Activated T-helper 9 cell treated with anti-CD3 and anti-CD28 coated beads, Interleukin-2, amount 50 U/mL, for 16 hours (primary cell): ENCODE measurements around the gene DUSP7.
"Not testable (repeated sequence)": the region's sequence is repeated elsewhere in the genome, so short reads cannot be mapped to it uniquely, and the experiment has no call there.

Experiments used
- DNase-seq: peaks from one replicate; pipeline ENCODE4 v3.0.0-alpha.2; 2020; ENCODE audit warnings: low read depth

DUSP7 gene

DNA sequence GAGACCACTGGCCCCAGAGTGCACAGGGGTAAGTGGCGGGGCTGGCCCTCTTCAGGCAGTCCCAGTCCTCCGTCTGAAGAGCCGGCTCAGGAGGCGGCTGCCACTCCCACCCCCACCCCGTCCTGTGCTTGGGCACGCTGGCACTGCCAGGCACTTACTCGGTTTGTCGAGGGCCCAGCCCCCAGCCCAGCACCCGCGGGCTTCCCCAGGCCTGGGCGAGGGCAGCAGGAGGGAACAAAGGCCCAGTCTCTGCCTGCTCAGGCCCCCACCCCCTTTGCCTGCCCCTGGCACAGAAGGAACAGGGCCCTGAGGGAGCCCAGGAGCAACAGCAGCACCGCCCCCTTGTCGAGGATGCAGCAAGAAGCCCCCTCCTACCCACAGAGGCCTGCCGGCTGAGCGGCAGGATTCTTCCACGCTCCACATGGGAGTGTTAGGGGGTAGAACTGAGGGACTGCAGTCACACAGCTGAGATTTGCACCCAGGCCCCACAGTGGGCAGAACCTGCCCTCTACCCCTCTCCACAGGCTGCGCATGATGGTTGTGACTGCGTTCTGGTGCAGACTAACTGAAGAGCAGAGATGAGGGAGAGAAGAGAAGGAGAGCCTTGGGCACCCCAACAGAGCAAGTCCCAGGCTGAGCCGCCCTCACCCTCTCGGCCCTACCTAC is 8.9 kb downstream of the DUSP7 start:
- DNase-seq, result no peak

GRCh38 chr3:52046902-52047239 is 9.5 kb downstream of the DUSP7 start:
- no peak for DNase-seq

- DNase-seq, result no peak
Measured at GRCh38 chr3:52046186-52046901, 10.0 kb downstream of the DUSP7 start.

DNA sequence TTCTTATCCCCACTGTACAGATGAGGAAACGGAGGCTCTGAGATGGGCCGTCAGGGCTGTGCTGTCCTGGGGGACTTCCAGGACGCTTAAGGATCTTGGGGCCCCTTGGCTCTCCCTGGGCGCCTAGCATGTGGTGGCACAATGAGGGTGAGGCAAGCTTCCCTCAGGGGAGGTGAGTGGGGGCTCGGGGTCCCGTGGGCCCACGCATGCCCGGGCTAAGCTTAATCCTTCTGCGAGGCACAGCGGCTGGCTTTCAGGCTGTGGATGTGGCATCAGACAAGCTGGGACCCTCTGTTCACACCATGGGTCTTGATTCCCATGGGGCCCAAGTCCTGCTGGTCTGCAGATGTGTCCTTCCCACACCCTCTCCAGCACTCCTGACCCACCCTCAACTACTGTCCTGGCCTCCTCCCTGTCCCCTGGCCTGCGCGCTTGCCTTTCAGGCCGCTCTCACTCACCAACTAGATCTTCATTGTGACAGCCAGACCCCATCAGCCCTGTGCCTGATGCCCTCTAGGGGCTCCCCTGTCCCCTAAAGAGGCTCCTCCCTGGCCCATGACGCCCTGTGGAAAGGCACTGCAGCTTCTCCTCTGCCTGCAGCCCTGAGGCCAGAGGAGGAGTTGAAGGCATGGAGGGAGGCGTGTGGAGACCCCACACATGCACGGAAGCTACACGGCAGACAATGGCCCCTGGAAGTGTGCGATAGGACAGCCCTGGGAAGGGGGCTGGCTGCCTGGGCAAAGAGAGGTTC is 11.3 kb downstream of the DUSP7 start:
- no peak for DNase-seq

- no peak for DNase-seq
Measured at GRCh38 chr3:52043750-52044149, 12.6 kb downstream of the DUSP7 start.

DNA sequence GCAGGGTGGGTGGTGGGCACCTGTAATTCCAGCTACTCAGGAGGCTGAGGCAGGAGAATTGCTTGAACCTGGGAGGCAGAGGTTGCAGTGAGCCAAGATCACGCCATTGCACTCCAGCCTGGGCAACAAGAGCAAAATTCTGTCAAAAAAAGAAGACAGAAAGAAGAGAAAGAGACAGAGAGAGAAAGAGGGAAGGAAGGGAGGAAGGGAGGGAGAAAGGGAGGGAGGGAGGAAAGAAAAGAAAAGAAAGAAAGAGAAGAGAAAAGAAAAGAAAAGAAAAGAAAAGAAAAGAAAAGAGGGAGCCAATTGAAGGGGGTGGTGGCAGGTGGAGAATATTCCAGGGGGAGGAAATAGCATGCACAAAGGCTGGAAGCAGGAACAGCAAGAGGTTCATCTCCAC is 13.3 kb downstream of the DUSP7 start:
- not testable (repeated sequence) for DNase-seq

DNA sequence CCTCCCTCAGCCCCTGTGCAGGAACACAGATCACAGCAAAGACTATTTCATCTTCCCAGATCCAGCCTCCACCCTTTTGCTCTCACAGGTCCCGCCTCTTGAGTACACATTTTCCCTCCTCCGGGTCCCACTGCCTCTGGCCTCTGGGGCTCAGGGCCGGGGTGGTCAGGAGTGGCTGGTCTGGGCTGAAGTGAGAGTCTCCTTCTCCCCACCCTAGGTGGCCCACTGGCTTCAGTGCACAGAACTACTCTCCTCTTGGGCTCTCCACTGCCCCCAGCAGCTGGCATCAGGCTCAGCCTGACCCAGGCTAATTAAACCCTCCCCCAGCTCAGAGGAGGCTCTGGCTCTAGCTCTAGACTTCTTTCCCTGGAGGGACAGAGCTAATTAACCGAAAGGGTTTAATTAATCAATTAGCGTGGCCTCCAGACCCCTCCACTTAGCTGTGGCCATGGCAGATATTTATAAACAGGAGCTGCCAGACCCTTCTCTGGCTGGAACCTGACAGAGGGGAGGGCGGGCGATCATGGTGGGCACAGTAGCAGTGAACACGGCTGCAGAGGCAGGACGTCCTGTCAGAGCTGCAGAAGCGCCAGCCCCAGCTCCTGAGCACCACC is 15.1 kb downstream of the DUSP7 start:
- DNase-seq, result no peak

DNA sequence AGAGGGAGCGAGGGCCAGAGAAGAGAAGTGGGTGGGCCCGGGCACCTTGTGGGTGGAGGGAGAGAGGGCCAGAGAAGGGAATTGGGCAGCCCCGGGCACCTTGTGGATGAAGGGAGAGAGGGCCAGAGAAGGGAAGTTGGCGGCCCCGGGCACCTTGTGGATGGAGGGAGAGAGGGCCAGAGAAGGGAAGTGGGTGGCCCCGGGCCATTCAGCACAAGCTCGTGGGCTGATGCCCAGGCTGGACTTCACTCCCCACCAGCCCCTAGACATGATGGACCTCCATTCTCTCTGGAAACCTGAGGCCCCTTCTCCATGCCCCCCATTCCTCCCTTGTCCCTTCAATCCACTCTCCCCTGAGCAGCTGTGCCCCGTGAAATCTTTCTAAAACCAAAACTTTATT is 15.8 kb downstream of the DUSP7 start:
- no peak for DNase-seq

DNA sequence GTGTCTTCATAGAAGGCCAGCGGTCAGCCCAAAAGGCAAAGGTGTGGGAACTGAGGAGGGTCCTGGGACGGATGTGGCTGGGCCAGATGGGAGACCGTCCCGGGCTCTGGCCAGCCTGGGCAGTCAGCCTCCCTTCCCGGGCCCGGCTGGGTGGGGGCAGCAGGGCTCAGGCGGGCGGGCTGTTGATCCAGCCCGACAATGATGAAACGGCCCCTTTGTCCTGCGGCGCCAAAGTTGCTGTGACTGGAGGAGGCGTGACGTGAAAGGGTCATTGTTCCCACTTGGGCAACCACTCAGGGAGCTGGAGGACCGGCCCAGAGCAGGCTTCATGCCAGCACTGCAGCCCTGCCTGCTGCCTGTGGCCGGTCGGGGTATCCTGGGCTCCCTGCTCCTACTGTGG is 16.5 kb downstream of the DUSP7 start:
- no peak for DNase-seq

- DNase-seq, result no peak
Measured at GRCh38 chr3:52039426-52039825, 16.9 kb downstream of the DUSP7 start.

- DNase-seq, result no peak
Measured at GRCh38 chr3:52038227-52038626, 18.1 kb downstream of the DUSP7 start.

- DNase-seq, result no peak
Measured at GRCh38 chr3:52037291-52037690, 19.1 kb downstream of the DUSP7 start.

DNA sequence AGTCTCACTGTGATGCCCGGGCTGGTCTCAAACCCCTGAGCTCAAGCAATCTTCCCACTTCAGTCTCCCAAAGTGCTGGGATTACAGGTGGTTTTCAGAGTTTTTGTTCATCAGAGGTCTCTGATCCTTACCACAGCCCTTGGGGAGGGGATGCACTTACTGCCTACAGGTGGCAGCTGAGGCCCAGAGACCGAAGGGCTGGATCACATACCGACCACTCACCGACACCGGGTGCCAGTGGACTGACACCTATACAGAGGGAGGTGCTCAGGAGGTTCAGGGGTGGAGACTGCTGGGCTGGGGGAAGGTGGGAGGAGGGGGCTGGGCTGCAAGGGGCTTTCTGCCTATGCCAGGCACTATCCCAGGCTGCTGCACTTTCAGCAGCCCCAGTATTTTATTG is 19.5 kb downstream of the DUSP7 start:
- DNase-seq, result no peak

- no peak for DNase-seq
Measured at GRCh38 chr3:52036222-52036694, 20.1 kb downstream of the DUSP7 start.

DNA sequence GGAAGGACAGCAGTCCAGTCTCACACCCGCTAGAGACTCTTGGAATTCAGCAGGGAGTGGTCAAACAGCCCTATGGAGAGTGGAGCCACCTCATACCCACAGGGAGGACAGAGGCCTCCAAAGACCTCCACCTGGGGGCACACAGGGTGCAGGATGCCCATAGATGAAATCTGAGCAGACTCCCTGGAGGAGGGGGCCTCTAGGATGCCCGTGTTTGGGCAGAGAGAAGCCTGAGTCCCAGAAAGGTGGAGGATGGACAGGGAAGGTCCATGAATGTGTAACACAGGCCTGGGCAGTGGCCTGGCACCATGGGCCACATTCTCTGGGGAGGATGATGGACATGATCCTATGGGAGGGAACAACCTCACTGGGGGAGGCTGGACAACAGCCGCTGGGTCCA is 21.7 kb downstream of the DUSP7 start:
- DNase-seq, result no peak

DNA sequence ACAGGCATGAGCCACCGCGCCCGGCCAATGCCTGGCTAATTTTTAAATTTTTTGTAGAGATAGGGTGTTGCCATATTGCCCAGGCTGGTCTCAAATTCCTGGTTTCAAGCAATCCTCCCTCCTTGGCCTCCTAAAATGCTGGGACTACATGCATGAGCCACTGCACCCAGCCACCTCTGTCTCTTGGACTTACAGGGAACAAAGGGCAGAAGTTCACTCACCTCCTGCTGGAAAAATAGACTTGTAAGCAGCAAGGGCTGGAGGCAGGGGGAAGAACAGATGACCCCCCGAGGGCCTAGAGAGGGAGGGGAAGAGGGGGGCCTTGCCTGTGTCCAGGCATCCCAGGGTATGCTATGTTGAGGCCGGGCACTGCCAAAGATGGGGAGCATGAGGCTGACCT is 22.2 kb downstream of the DUSP7 start:
- DNase-seq, result no peak

DNA sequence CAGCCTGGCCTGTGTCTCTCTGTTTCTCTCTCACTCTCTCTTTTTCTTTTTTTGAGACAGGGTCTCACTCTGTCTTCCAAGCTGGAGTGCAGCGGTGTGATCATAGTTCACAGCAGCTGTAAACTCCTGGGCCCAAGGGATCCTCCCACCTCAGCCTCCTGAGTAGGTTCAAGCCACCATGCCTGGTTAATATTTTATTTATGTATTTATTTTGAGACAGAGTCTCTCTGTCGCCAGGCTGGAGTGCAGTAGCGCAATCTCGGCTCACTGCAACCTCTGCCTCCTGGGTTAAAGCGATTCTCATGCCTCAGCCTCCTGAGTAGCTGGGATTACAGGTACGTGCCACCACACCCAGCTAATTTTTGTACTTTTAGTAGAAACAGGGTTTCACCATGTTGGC is 22.6 kb downstream of the DUSP7 start:
- not testable (repeated sequence) for DNase-seq

DNA sequence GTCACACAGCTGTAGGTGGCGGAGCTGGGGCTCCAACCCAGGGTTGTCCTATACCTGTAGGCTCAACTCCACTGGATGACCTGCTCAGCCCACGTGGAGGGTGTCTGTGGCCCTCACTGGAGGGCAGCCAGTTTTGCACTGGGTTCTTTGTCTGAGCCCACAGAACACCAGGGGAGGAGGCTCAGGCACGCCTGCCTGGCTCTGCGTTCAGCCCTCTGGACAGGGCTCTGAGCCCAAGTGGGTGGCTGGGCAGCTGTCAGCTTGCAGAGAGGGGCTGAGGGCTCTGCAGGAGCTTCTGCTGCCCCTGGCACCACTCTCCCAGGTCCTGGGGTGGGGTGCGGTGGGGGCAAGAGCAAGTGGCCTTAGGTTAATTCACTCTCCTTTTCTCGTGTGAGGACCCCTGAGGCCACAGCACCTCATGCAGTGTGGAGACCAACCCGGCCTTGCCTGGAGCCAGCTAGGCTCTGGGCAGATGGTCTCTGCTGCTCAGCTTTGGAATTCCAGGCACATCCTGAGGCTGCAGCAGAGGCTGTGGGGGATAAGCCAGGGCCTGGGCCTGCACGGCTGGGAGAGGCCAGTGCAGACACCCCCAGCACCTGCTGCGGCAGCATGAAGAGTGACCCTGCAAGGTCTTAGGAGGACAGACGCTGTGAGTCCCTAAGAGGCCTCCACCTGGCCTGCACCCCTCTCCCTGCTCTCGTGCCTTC is 23.5 kb downstream of the DUSP7 start:
- no peak for DNase-seq

- no peak for DNase-seq
Measured at GRCh38 chr3:52031896-52032295, 24.5 kb downstream of the DUSP7 start.

GRCh38 chr3:52030714-52031310 is 25.6 kb downstream of the DUSP7 start:
- no peak for DNase-seq

GRCh38 chr3:52029535-52029934 is 26.8 kb downstream of the DUSP7 start:
- DNase-seq, result no peak

- DNase-seq, result no peak
Measured at GRCh38 chr3:52029053-52029452, 27.3 kb downstream of the DUSP7 start.
